Measurements from ENCODE around the gene FANCC.
"Not testable (repeated sequence)": the region's sequence is repeated elsewhere in the genome, so short reads cannot be mapped to it uniquely, and the experiment has no call there.

FANCC gene

GRCh38 chr9:95296761-95297160 is 20.7 kb downstream of the FANCC start:
- Histone ChIP-seq H3K9me3 (ENCODE audit: insufficient read depth, low read length) (no peaks in the 10 kb centered on the region), H3K36me3 (ENCODE audit: insufficient read depth, insufficient read length, low read length) (no peaks in the 10 kb centered on the region), H3K4me3 (ENCODE audit: insufficient read length, low read depth) (no peak overlapping the region), H3K27me3 (ENCODE audit: insufficient read depth, insufficient read length) (no peaks in the 10 kb centered on the region), H3K9ac (ENCODE audit: insufficient read length, low read depth) (no peak overlapping the region), H3K4me1 (ENCODE audit: insufficient read depth, insufficient read length) (no peaks in the 10 kb centered on the region)
- no peak for DNase-seq (ENCODE audit: low read depth, low spot score)
- no peak for TF ChIP-seq YY1 (IDR thresholded peaks at IDR 0.05; ENCODE audit: insufficient read depth, insufficient read length)
- no peak for TF ChIP-seq SUZ12 (IDR thresholded peaks at IDR 0.05; ENCODE audit: extremely low read depth, insufficient read depth, insufficient read length)
- no peak for TF ChIP-seq ZNF274 (IDR thresholded peaks at IDR 0.05; ENCODE audit: low read depth, low read length)

GRCh38 chr9:95293296-95293695 is 24.2 kb downstream of the FANCC start:
- H3K9me3 ChIP-seq (ENCODE audit: insufficient read depth, low read length); H3K36me3 ChIP-seq (ENCODE audit: insufficient read depth, insufficient read length, low read length); H3K4me3 ChIP-seq (ENCODE audit: insufficient read length, low read depth); H3K27me3 ChIP-seq (ENCODE audit: insufficient read depth, insufficient read length); H3K4me1 ChIP-seq (ENCODE audit: insufficient read depth, insufficient read length); H3K9ac ChIP-seq (ENCODE audit: insufficient read length, low read depth); DNase-seq (ENCODE audit: low read depth, low spot score): not testable (repeated sequence)

- no peak for TF ChIP-seq YY1 (IDR thresholded peaks at IDR 0.05; ENCODE audit: insufficient read depth, insufficient read length)
- no peak for TF ChIP-seq SUZ12 (IDR thresholded peaks at IDR 0.05; ENCODE audit: extremely low read depth, insufficient read depth, insufficient read length)
- TF ChIP-seq ZNF274 (IDR thresholded peaks at IDR 0.05; ENCODE audit: low read depth, low read length): no peak
Measured at GRCh38 chr9:95292226-95292625, 25.3 kb downstream of the FANCC start.

GRCh38 chr9:95286151-95286550 is 31.4 kb downstream of the FANCC start:
- H3K36me3 ChIP-seq (ENCODE audit: insufficient read depth, insufficient read length, low read length): no peaks in the 10 kb centered on the region
- H3K4me1 ChIP-seq (ENCODE audit: insufficient read depth, insufficient read length): no peaks in the 10 kb centered on the region
- no peak overlapping the region for H3K4me3 ChIP-seq (ENCODE audit: insufficient read length, low read depth)
- no peak overlapping the region for H3K9ac ChIP-seq (ENCODE audit: insufficient read length, low read depth)
- TF ChIP-seq SUZ12 (IDR thresholded peaks at IDR 0.05; ENCODE audit: extremely low read depth, insufficient read depth, insufficient read length): no peak
- TF ChIP-seq ZNF274 (IDR thresholded peaks at IDR 0.05; ENCODE audit: low read depth, low read length): no peak
- TF ChIP-seq YY1 (IDR thresholded peaks at IDR 0.05; ENCODE audit: insufficient read depth, insufficient read length): no peak
- no peaks in the 10 kb centered on the region for H3K9me3 ChIP-seq (ENCODE audit: insufficient read depth, low read length)
- no peaks in the 10 kb centered on the region for H3K27me3 ChIP-seq (ENCODE audit: insufficient read depth, insufficient read length)
- DNase-seq (ENCODE audit: low read depth, low spot score): no peak

More at GRCh38 chr9:95292226-95292625, 25.3 kb downstream of the FANCC start:
- H3K27me3 ChIP-seq (ENCODE audit: insufficient read depth, insufficient read length): no peaks in the 10 kb centered on the region
- no peaks in the 10 kb centered on the region for H3K4me1 ChIP-seq (ENCODE audit: insufficient read depth, insufficient read length)
- no peaks in the 10 kb centered on the region for H3K36me3 ChIP-seq (ENCODE audit: insufficient read depth, insufficient read length, low read length)
- no peak for DNase-seq (ENCODE audit: low read depth, low spot score)
- no peak overlapping the region for H3K4me3 ChIP-seq (ENCODE audit: insufficient read length, low read depth)
- no peaks in the 10 kb centered on the region for H3K9me3 ChIP-seq (ENCODE audit: insufficient read depth, low read length)
- no peak overlapping the region for H3K9ac ChIP-seq (ENCODE audit: insufficient read length, low read depth)

- TF ChIP-seq ZNF274 (IDR thresholded peaks at IDR 0.05; ENCODE audit: low read depth, low read length) (no peak), SUZ12 (IDR thresholded peaks at IDR 0.05; ENCODE audit: extremely low read depth, insufficient read depth, insufficient read length) (no peak), YY1 (IDR thresholded peaks at IDR 0.05; ENCODE audit: insufficient read depth, insufficient read length) (no peak)
- no peak overlapping the region for H3K9ac ChIP-seq (ENCODE audit: insufficient read length, low read depth)
- H3K4me1 ChIP-seq (ENCODE audit: insufficient read depth, insufficient read length): no peaks in the 10 kb centered on the region
- no peaks in the 10 kb centered on the region for H3K36me3 ChIP-seq (ENCODE audit: insufficient read depth, insufficient read length, low read length)
- H3K9me3 ChIP-seq (ENCODE audit: insufficient read depth, low read length): no peaks in the 10 kb centered on the region
- no peak for DNase-seq (ENCODE audit: low read depth, low spot score)
- no peaks in the 10 kb centered on the region for H3K27me3 ChIP-seq (ENCODE audit: insufficient read depth, insufficient read length)
- H3K4me3 ChIP-seq (ENCODE audit: insufficient read length, low read depth): no peak overlapping the region
Measured at GRCh38 chr9:95285307-95285706, 32.2 kb downstream of the FANCC start.

GRCh38 chr9:95284162-95285080 is 33.1 kb downstream of the FANCC start:
- H3K27me3 ChIP-seq (ENCODE audit: insufficient read depth, insufficient read length): no peaks in the 10 kb centered on the region
- H3K4me1 ChIP-seq (ENCODE audit: insufficient read depth, insufficient read length): no peaks in the 10 kb centered on the region
- H3K36me3 ChIP-seq (ENCODE audit: insufficient read depth, insufficient read length, low read length): no peaks in the 10 kb centered on the region
- no peak overlapping the region for H3K9ac ChIP-seq (ENCODE audit: insufficient read length, low read depth)
- DNase-seq (ENCODE audit: low read depth, low spot score): no peak
- TF ChIP-seq ZNF274 (IDR thresholded peaks at IDR 0.05; ENCODE audit: low read depth, low read length): no peak
- no peak for TF ChIP-seq SUZ12 (IDR thresholded peaks at IDR 0.05; ENCODE audit: extremely low read depth, insufficient read depth, insufficient read length)
- TF ChIP-seq YY1 (IDR thresholded peaks at IDR 0.05; ENCODE audit: insufficient read depth, insufficient read length): no peak
- no peaks in the 10 kb centered on the region for H3K9me3 ChIP-seq (ENCODE audit: insufficient read depth, low read length)
- H3K4me3 ChIP-seq (ENCODE audit: insufficient read length, low read depth): no peak overlapping the region

- Histone ChIP-seq H3K4me3 (ENCODE audit: insufficient read length, low read depth) (no peak overlapping the region), H3K9ac (ENCODE audit: insufficient read length, low read depth) (no peak overlapping the region), H3K9me3 (ENCODE audit: insufficient read depth, low read length) (no peaks in the 10 kb centered on the region), H3K27me3 (ENCODE audit: insufficient read depth, insufficient read length) (no peaks in the 10 kb centered on the region), H3K36me3 (ENCODE audit: insufficient read depth, insufficient read length, low read length) (no peaks in the 10 kb centered on the region), H3K4me1 (ENCODE audit: insufficient read depth, insufficient read length) (no peaks in the 10 kb centered on the region)
- no peak for TF ChIP-seq ZNF274 (IDR thresholded peaks at IDR 0.05; ENCODE audit: low read depth, low read length)
- no peak for TF ChIP-seq SUZ12 (IDR thresholded peaks at IDR 0.05; ENCODE audit: extremely low read depth, insufficient read depth, insufficient read length)
- TF ChIP-seq YY1 (IDR thresholded peaks at IDR 0.05; ENCODE audit: insufficient read depth, insufficient read length): no peak
- no peak for DNase-seq (ENCODE audit: low read depth, low spot score)
Measured at GRCh38 chr9:95283673-95284072, 33.8 kb downstream of the FANCC start.
